ENCODE results near the gene APOBEC3H.

- no peak for TF ChIP-seq EZH2 (IDR thresholded peaks at IDR 0.05; ENCODE audit: borderline replicate concordance)
- TF ChIP-seq CTCF (IDR thresholded peaks at IDR 0.05; ENCODE audit: poor library complexity): no peak
- TF ChIP-seq EZH2phosphoT487 (IDR thresholded peaks at IDR 0.05; ENCODE audit: low read depth, severe bottlenecking, unreplicated experiment): no peak
Measured at GRCh38 chr22:39090426-39091064, 6.5 kb upstream of the APOBEC3H start.

All from hepatocyte (in vitro differentiated cells).